Sigmoid colon (tissue), 7 donors: ENCODE data around the gene CDK4. TPM values are rescaled to one million over a fixed set of nuclear protein-coding genes. Genes with fewer than 3 reads are reported as not detected.

Source experiments
- DNase-seq: peaks from one replicate; pipeline ENCODE4 v3.0.0-alpha.2; 2019
- H3K27ac ChIP-seq, 4 donors: fragments of 200-600 bp; sonication (generic); one replicate each; pipeline ENCODE4 v1.5.1; 2016 to 2019; ENCODE audit warnings: mild to moderate bottlenecking in 1 of 4
- H3K27me3 ChIP-seq, 3 donors: fragments of 200-600 bp; sonication (generic); one replicate each; pipeline ENCODE4 v1.5.1; 2019; ENCODE audit warnings: mild to moderate bottlenecking in 1 of 3
- H3K36me3 ChIP-seq, 4 donors: fragments of 200-600 bp; sonication (generic); one replicate each; pipeline ENCODE4 v1.5.1; 2016 to 2019
- H3K4me1 ChIP-seq, 4 donors: fragments of 200-600 bp; sonication (generic); one replicate each; pipeline ENCODE4 v1.5.1; 2017 to 2019
- H3K4me3 ChIP-seq, 4 donors: fragments of 200-600 bp; sonication (generic); one replicate each; pipeline ENCODE4 v1.5.1; 2017 to 2019; ENCODE audit warnings: mild to moderate bottlenecking in 2 of 4, moderate library complexity in 1 of 4
- H3K9me3 ChIP-seq, 4 donors: fragments of 200-600 bp in 3 of 4; sonication (generic) in 3 of 4; one replicate each; pipeline versions ENCODE4 v1.5.1 to v1.6.1; 2013 to 2019
- EP300 ChIP-seq, 4 donors: sonication (generic); formaldehyde crosslinking; IDR thresholded peaks; one replicate each; pipeline ENCODE4 v1.6.1; 2017; ENCODE audit warnings: antibody characterized with exemption in 4 of 4
- POLR2A ChIP-seq, 2 donors: fragments of 450-650 bp; IDR thresholded peaks; one replicate each; pipeline ENCODE4 v1.6.1; 2016; ENCODE audit warnings: antibody characterized with exemption in 2 of 2, mild to moderate bottlenecking in 2 of 2, moderate library complexity in 2 of 2
- POLR2AphosphoS5 ChIP-seq, 4 donors: sonication (generic); formaldehyde crosslinking; IDR thresholded peaks; one replicate each; pipeline ENCODE4 v1.6.1; 2017; ENCODE audit warnings: antibody characterized with exemption in 4 of 4
- WGBS, 2 donors: extraction: QIAGEN DNeasy Blood & Tissue Kit; methylation state at CpG; one replicate each; pipeline ENCODE4 v1.1.7; 2013; 5-methylcytosine and 5-hydroxymethylcytosine counted together
- intact Hi-C: fragments of 100-400 bp; cut with DNase I; formaldehyde crosslinking; loops from one replicate; pipeline ENCODE4 v1.15.1; 2023
- polyA plus RNA-seq, 3 donors: library from polyadenylated mRNA; stranded (reverse); fragments of 200-250 nt; gene quantifications; one replicate each; pipeline ENCODE4 v1.2.3, GENCODE V29; 2013
- total RNA-seq, 4 donors: library from RNA; depleted of rRNA; stranded (reverse); fragments of >200 nt; gene quantifications; one replicate each; pipeline ENCODE4 v1.1.0, GENCODE V29; 2016
- TF ChIP-seq, protein P1 (sequence below), 4 experiments: fragments of 450-650 bp in 3 of 4; fragments of 200-600 bp in 1 of 4; IDR thresholded peaks; one replicate each; pipeline ENCODE4 v1.5.1; 2016 to 2019; ENCODE audit warnings: antibody characterized with exemption in 4 of 4, mild to moderate bottlenecking in 3 of 4, moderate library complexity in 2 of 4
- donor health status: healthy with polysubstance abuse.
- donor health status: Bipolar disorder and iron deficiency.
- donor health status: healthy.

CDK4 gene
- total and polyA plus RNA-seq, 7 donors: 34.9 to 108 (median 80.8) TPM

DNA sequence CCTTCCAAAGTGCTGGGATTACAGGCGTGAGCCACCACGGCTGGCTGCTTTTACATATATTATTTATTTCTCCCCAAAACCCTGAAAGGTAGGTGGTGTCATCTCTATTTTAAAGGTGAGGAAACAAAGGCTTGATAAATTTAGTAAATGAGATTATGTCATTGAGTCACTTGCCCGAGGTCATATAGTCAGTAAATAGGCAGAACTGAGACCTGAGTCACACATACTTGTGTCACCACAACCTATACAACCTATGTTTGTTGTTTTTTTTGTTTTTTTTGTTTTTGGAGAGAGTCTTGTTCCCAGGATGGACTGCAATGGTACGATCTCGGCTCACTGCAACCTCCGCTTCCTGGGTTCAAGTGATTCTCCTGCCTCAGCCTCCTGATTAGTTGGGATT is 43.2 kb upstream of the CDK4 start:
- WGBS, 2 donors: 92 to 96% methylated on average over 6 of the region's 6 CpGs
- TF ChIP-seq, protein P1, sequence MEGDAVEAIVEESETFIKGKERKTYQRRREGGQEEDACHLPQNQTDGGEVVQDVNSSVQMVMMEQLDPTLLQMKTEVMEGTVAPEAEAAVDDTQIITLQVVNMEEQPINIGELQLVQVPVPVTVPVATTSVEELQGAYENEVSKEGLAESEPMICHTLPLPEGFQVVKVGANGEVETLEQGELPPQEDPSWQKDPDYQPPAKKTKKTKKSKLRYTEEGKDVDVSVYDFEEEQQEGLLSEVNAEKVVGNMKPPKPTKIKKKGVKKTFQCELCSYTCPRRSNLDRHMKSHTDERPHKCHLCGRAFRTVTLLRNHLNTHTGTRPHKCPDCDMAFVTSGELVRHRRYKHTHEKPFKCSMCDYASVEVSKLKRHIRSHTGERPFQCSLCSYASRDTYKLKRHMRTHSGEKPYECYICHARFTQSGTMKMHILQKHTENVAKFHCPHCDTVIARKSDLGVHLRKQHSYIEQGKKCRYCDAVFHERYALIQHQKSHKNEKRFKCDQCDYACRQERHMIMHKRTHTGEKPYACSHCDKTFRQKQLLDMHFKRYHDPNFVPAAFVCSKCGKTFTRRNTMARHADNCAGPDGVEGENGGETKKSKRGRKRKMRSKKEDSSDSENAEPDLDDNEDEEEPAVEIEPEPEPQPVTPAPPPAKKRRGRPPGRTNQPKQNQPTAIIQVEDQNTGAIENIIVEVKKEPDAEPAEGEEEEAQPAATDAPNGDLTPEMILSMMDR (IDR thresholded peaks at IDR 0.05): no peak
- TF ChIP-seq EP300 (IDR thresholded peaks at IDR 0.05) (no peak), POLR2AphosphoS5 (IDR thresholded peaks at IDR 0.05) (no peak)
- H3K4me3 ChIP-seq: no peak overlapping the region
- no peak for DNase-seq
- intact Hi-C loops: no loop called here
- peaks cover 16 to 93% (median 32%) of the 10 kb centered on the region in 4 donors for H3K36me3 ChIP-seq
- no peak overlapping the region for H3K27ac ChIP-seq
- H3K27me3 ChIP-seq: no peaks in the 10 kb centered on the region
- H3K4me1 ChIP-seq: no peaks in the 10 kb centered on the region
- no peaks in the 10 kb centered on the region for H3K9me3 ChIP-seq

DNA sequence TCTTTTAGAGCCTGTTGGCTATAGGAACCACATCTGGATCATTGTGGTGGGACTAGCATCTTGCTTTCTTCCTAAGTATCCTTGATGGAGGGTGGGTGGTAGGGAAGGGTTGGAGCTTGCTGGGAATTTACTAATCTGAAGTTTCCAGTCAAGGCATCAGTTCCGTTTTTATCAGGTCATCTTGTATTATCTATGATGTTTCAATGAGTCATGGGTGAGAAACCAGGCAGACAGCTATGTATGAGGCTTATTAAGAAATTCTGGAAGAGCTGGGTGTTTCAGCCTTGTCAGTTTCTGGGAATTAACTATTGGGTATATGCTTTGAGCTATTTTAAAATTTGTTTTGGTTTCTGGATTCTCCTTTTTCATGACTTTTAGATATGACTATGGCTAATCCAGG is 41.8 kb upstream of the CDK4 start:
- Histone ChIP-seq H3K4me1 (no peaks in the 10 kb centered on the region), H3K27ac (no peak overlapping the region), H3K27me3 (no peaks in the 10 kb centered on the region), H3K4me3 (no peak overlapping the region), H3K36me3 (peaks cover 16 to 88% (median 27%) of the 10 kb centered on the region in 4 donors), H3K9me3 (no peaks in the 10 kb centered on the region)
- WGBS, 2 donors: 53 to 64% methylated on average over 1 of the region's 1 CpG
- no peak for TF ChIP-seq POLR2AphosphoS5 (IDR thresholded peaks at IDR 0.05)
- TF ChIP-seq EP300 (IDR thresholded peaks at IDR 0.05): no peak
- TF ChIP-seq, protein P1 (IDR thresholded peaks at IDR 0.05): no peak
- no peak for TF ChIP-seq POLR2A (IDR thresholded peaks at IDR 0.05)
- intact Hi-C loops: no loop called here
- DNase-seq: no peak

DNA sequence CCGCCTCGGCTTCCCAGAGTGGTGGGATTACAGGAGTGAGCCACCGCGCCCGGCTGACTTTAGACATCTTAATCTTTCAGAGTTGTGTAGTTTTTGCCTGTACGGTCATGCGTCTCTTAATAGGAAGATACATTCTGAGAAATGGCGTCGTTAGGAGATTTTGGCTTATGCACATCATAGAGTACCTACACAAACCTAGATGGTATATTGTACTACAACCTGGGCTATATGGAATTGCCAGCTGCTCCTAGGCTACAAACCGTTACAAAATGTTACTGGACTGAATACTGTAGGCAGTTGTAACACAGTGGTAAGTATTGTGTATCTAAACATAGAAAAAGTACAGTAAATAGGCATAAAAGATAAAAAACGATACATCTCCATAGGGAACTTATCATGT is 31.8 kb upstream of the CDK4 start:
- H3K27me3 ChIP-seq: no peaks in the 10 kb centered on the region
- DNase-seq: no peak
- peaks cover 7 to 43% (median 11%) of the 10 kb centered on the region in 4 donors for H3K36me3 ChIP-seq
- intact Hi-C loops: loop anchor here (10.0 kb wide), 1 partner anchor 51 kb away; no protein-coding TSS in a partner anchor
- TF ChIP-seq, protein P1 (IDR thresholded peaks at IDR 0.05): no peak
- TF ChIP-seq EP300 (IDR thresholded peaks at IDR 0.05) (no peak), POLR2AphosphoS5 (IDR thresholded peaks at IDR 0.05) (no peak), POLR2A (IDR thresholded peaks at IDR 0.05) (no peak)
- no peak overlapping the region for H3K4me3 ChIP-seq
- no peaks in the 10 kb centered on the region for H3K9me3 ChIP-seq
- peaks cover 0 to 19% (median 14%) of the 10 kb centered on the region in 4 donors for H3K4me1 ChIP-seq
- no peak overlapping the region for H3K27ac ChIP-seq
- 90 to 94% methylated on average over 11 of the region's 11 CpGs for WGBS, 2 donors

DNA sequence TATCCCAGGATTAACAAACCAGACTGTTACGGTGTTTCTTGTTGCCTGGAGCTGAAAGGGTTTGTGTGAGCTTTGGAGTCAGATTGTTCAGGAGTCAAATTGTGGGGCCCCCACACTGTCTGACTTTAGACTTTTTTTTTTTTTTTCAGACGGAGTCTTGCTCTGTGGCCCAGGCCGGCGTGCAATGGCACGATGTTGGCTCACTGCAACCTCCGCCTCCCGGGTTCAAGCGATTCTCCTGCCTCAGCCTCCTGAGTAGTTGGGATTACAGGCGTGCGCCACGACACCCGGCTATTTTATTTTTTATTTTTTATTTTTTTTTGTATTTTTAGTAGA is 31.3 kb upstream of the CDK4 start:
- Histone ChIP-seq H3K36me3 (peaks cover 7 to 39% (median 10%) of the 10 kb centered on the region in 4 donors), H3K27ac (peak overlapping the region in 1 of 4 donors; percentile 86), H3K27me3 (no peaks in the 10 kb centered on the region), H3K4me1 (peaks cover 0 to 19% (median 14%) of the 10 kb centered on the region in 4 donors), H3K4me3 (peak overlapping the region; percentile 56 to 99 (median 80)), H3K9me3 (no peaks in the 10 kb centered on the region)
- TF ChIP-seq POLR2A (IDR thresholded peaks at IDR 0.05) (no peak), EP300 (IDR thresholded peaks at IDR 0.05) (no peak), POLR2AphosphoS5 (IDR thresholded peaks at IDR 0.05) (no peak)
- TF ChIP-seq, protein P1 (IDR thresholded peaks at IDR 0.05): no peak
- no peak for DNase-seq
- intact Hi-C loops: loop anchor here (10.0 kb wide), 1 partner anchor 51 kb away; no protein-coding TSS in a partner anchor
- WGBS, 2 donors: 80 to 85% methylated on average over 12 of the region's 12 CpGs
